ENCODE results near the gene PLPP4. TPM values are rescaled to one million over a fixed set of nuclear protein-coding genes. Genes with fewer than 3 reads are reported as not detected.

PLPP4 gene
- total RNA-seq, 4 donors from 2014 or later, result 2.5 TPM; not detected in 3

- H3K9me3 ChIP-seq, result no peaks in the 10 kb centered on the region
- TF ChIP-seq CTCF (IDR thresholded peaks at IDR 0.05), result no peak
- no peak for TF ChIP-seq EP300 (IDR thresholded peaks at IDR 0.05)
- no peak for TF ChIP-seq POLR2AphosphoS5 (IDR thresholded peaks at IDR 0.05)
- TF ChIP-seq POLR2A (IDR thresholded peaks at IDR 0.05), result no peak
- no peaks in the 10 kb centered on the region for H3K4me1 ChIP-seq
- 90 to 91% methylated on average over 3 of the region's 3 CpGs for WGBS, 2 donors (ENCODE audit: low coverage in 1 of 2)
- H3K27me3 ChIP-seq, result peaks cover 6% of the 10 kb centered on the region
- ATAC-seq, result no peak
- no peak overlapping the region for H3K4me3 ChIP-seq
- H3K27ac ChIP-seq, result no peak overlapping the region
- H3K36me3 ChIP-seq, result no peaks in the 10 kb centered on the region
Observed at GRCh38 chr10:120527691-120528090, 70.7 kb downstream of the PLPP4 start.

GRCh38 chr10:120530699-120531098 is 73.7 kb downstream of the PLPP4 start:
- 90 to 92% methylated on average over 1 of the region's 1 CpG for WGBS, 2 donors (ENCODE audit: low coverage in 1 of 2)
- no peak overlapping the region for H3K4me3 ChIP-seq
- H3K36me3 ChIP-seq, result no peaks in the 10 kb centered on the region
- H3K9me3 ChIP-seq, result peaks cover 0 to 7% (median 0%) of the 10 kb centered on the region in 3 donors
- TF ChIP-seq EP300 (IDR thresholded peaks at IDR 0.05), result no peak
- no peak for TF ChIP-seq POLR2A (IDR thresholded peaks at IDR 0.05)
- TF ChIP-seq CTCF (IDR thresholded peaks at IDR 0.05), result no peak
- TF ChIP-seq POLR2AphosphoS5 (IDR thresholded peaks at IDR 0.05), result no peak
- H3K27me3 ChIP-seq, result no peaks in the 10 kb centered on the region
- H3K4me1 ChIP-seq, result no peaks in the 10 kb centered on the region
- ATAC-seq, result no peak
- H3K27ac ChIP-seq, result no peak overlapping the region

- WGBS, 2 donors (ENCODE audit: low coverage in 1 of 2), result 75 to 83% methylated on average over 1 to 2 of the region's 2 CpGs
- no peaks in the 10 kb centered on the region for H3K36me3 ChIP-seq
- no peak for TF ChIP-seq CTCF (IDR thresholded peaks at IDR 0.05)
- ATAC-seq, result no peak
- H3K4me1 ChIP-seq, result no peaks in the 10 kb centered on the region
- no peaks in the 10 kb centered on the region for H3K27me3 ChIP-seq
- no peak overlapping the region for H3K4me3 ChIP-seq
- no peak overlapping the region for H3K27ac ChIP-seq
- peaks cover 0 to 7% (median 0%) of the 10 kb centered on the region in 3 donors for H3K9me3 ChIP-seq
Observed at GRCh38 chr10:120538091-120538490, 81.1 kb downstream of the PLPP4 start.

- H3K27me3 ChIP-seq, result no peaks in the 10 kb centered on the region
- H3K9me3 ChIP-seq, result peaks cover 0 to 7% (median 0%) of the 10 kb centered on the region in 3 donors
- no peaks in the 10 kb centered on the region for H3K4me1 ChIP-seq
- H3K36me3 ChIP-seq, result no peaks in the 10 kb centered on the region
- no peak overlapping the region for H3K4me3 ChIP-seq
- no peak for ATAC-seq
- WGBS, 2 donors (ENCODE audit: low coverage in 1 of 2), result 32% methylated on average over 2 of the region's 3 CpGs; no CpG with 5 or more reads in 1 of the 2 donors
- H3K27ac ChIP-seq, result no peak overlapping the region
- TF ChIP-seq POLR2AphosphoS5 (IDR thresholded peaks at IDR 0.05), result no peak
- no peak for TF ChIP-seq EP300 (IDR thresholded peaks at IDR 0.05)
- no peak for TF ChIP-seq CTCF (IDR thresholded peaks at IDR 0.05)
- no peak for TF ChIP-seq POLR2A (IDR thresholded peaks at IDR 0.05)
Observed at GRCh38 chr10:120539076-120539475, 82.0 kb downstream of the PLPP4 start.

- Histone ChIP-seq H3K4me3 (no peak overlapping the region), H3K36me3 (no peaks in the 10 kb centered on the region), H3K4me1 (no peaks in the 10 kb centered on the region), H3K27me3 (no peaks in the 10 kb centered on the region), H3K9me3 (no peaks in the 10 kb centered on the region), H3K27ac (no peak overlapping the region)
- ATAC-seq, result no peak
- TF ChIP-seq POLR2A (IDR thresholded peaks at IDR 0.05) (no peak), CTCF (IDR thresholded peaks at IDR 0.05) (no peak), POLR2AphosphoS5 (IDR thresholded peaks at IDR 0.05) (no peak), EP300 (IDR thresholded peaks at IDR 0.05) (no peak)
- 72 to 89% methylated on average over 2 to 3 of the region's 3 CpGs for WGBS, 2 donors (ENCODE audit: low coverage in 1 of 2)
Observed at GRCh38 chr10:120540486-120540885, 83.5 kb downstream of the PLPP4 start.
